ENCODE data around the gene ARL8A. TPM values are rescaled to one million over a fixed set of nuclear protein-coding genes. Genes with fewer than 3 reads are reported as not detected.
"Not testable (repeated sequence)": the region's sequence is repeated elsewhere in the genome, so short reads cannot be mapped to it uniquely, and the experiment has no call there.

ARL8A gene
- total and polyA plus RNA-seq, 4 donors, result 21.8 to 87.7 (median 49.3) TPM

GRCh38 chr1:202146993-202147392 is 2.5 kb upstream of the ARL8A start:
- intact Hi-C loops (cut with DNase I), result no loop called here
- Histone ChIP-seq H3K9me3 (ENCODE audit: control insufficient read depth, low read length) (no peaks in the 10 kb centered on the region), H3K27ac (ENCODE audit: low read depth in 1 of 2, low read length in 2 of 2) (no peak overlapping the region), H3K36me3 (ENCODE audit: control insufficient read depth in 1 of 2, insufficient read depth in 2 of 2, low read length in 1 of 2) (no peaks in the 10 kb centered on the region), H3K4me1 (ENCODE audit: control insufficient read depth in 1 of 2, insufficient read depth in 2 of 2, low read length in 2 of 2) (no peaks in the 10 kb centered on the region), H3K4me3 (ENCODE audit: low read length in 2 of 2) (no peak overlapping the region), H3K27me3 (ENCODE audit: control insufficient read depth in 1 of 2, insufficient read depth in 2 of 2, low read length in 1 of 2) (no peaks in the 10 kb centered on the region)
- ATAC-seq (ENCODE audit: low FRiP score) (no peak), DNase-seq (no peak)
- WGBS, 2 donors, result 67 to 82% methylated on average over 3 of the region's 3 CpGs

DNA sequence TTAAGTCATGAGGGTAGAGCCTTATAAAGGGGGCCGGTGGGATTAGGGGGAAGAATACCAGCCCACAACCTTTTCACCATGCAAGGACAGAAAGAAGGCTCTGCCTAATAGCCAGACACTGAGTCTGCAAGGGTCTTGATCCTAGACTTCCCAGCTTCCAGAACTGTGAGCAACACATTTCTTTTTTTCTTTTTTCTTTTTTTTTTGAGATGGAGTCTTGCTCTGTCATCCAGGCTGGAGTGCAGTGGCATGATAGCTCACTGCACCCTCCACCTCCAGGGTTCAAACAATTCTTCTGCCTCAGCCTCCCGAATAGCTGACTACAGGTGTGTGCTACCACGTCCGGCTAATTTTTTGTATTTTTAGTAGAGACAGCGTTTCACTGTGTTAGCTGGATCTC is 1.7 kb upstream of the ARL8A start:
- no peaks in the 10 kb centered on the region for H3K36me3 ChIP-seq (ENCODE audit: control insufficient read depth in 1 of 2, insufficient read depth in 2 of 2, low read length in 1 of 2)
- intact Hi-C loops (cut with DNase I), result no loop called here
- no peaks in the 10 kb centered on the region for H3K27me3 ChIP-seq (ENCODE audit: control insufficient read depth in 1 of 2, insufficient read depth in 2 of 2, low read length in 1 of 2)
- DNase-seq (no peak), ATAC-seq (ENCODE audit: low FRiP score) (no peak)
- no peak overlapping the region for H3K27ac ChIP-seq (ENCODE audit: low read depth in 1 of 2, low read length in 2 of 2)
- no peak overlapping the region for H3K4me3 ChIP-seq (ENCODE audit: low read length in 2 of 2)
- no peaks in the 10 kb centered on the region for H3K4me1 ChIP-seq (ENCODE audit: control insufficient read depth in 1 of 2, insufficient read depth in 2 of 2, low read length in 2 of 2)
- no peaks in the 10 kb centered on the region for H3K9me3 ChIP-seq (ENCODE audit: control insufficient read depth, low read length)
- 91 to 95% methylated on average over 5 of the region's 5 CpGs for whole genome bisulfite sequencing, 2 donors

DNA sequence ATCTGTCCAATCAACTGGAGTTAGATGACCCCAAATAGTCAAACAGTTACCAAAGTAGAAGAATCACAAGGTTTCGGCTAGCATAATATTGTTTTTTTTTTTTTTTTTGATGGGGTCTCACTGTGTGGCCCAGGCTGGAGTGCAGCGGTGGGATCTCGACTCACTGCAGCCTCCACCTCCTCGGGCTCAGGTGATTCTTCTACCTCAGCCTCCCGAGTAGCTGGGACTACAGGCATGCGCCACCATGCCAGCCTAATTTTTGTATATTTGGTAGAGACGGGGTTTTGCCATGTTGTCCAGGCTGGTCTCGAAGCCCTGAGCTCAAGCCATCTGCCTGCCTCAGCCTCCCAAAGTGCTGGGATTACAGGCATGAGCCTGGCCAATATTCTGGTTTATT is 1.2 kb upstream of the ARL8A start:
- intact Hi-C loops (cut with DNase I); H3K27ac ChIP-seq (ENCODE audit: low read depth in 1 of 2, low read length in 2 of 2); H3K4me3 ChIP-seq (ENCODE audit: low read length in 2 of 2); H3K27me3 ChIP-seq (ENCODE audit: control insufficient read depth in 1 of 2, insufficient read depth in 2 of 2, low read length in 1 of 2); ATAC-seq (ENCODE audit: low FRiP score); H3K9me3 ChIP-seq (ENCODE audit: control insufficient read depth, low read length); H3K4me1 ChIP-seq (ENCODE audit: control insufficient read depth in 1 of 2, insufficient read depth in 2 of 2, low read length in 2 of 2); H3K36me3 ChIP-seq (ENCODE audit: control insufficient read depth in 1 of 2, insufficient read depth in 2 of 2, low read length in 1 of 2); DNase-seq: not testable (repeated sequence)
- 91 to 93% methylated on average over 8 of the region's 8 CpGs for WGBS, 2 donors

GRCh38 chr1:202145068-202145743 is 669 bp upstream of the ARL8A start:
- no peak for ATAC-seq (ENCODE audit: low FRiP score)
- WGBS, 2 donors, result 1 to 2% methylated on average over 13 of the region's 13 CpGs
- DNase-seq, result no peak
- intact Hi-C loops (cut with DNase I), result no loop called here
- Histone ChIP-seq H3K27ac (ENCODE audit: low read depth in 1 of 2, low read length in 2 of 2) (peak overlapping the region in 1 of 2 donors; percentile 84), H3K36me3 (ENCODE audit: control insufficient read depth in 1 of 2, insufficient read depth in 2 of 2, low read length in 1 of 2) (no peaks in the 10 kb centered on the region), H3K9me3 (ENCODE audit: control insufficient read depth, low read length) (no peaks in the 10 kb centered on the region), H3K4me1 (ENCODE audit: control insufficient read depth in 1 of 2, insufficient read depth in 2 of 2, low read length in 2 of 2) (no peaks in the 10 kb centered on the region), H3K4me3 (ENCODE audit: low read length in 2 of 2) (peak overlapping the region; percentile 93 to 100), H3K27me3 (ENCODE audit: control insufficient read depth in 1 of 2, insufficient read depth in 2 of 2, low read length in 1 of 2) (no peaks in the 10 kb centered on the region)

GRCh38 chr1:202143768-202144401 is 652 bp downstream of the ARL8A start:
- Histone ChIP-seq H3K36me3 (ENCODE audit: control insufficient read depth in 1 of 2, insufficient read depth in 2 of 2, low read length in 1 of 2) (no peaks in the 10 kb centered on the region), H3K4me1 (ENCODE audit: control insufficient read depth in 1 of 2, insufficient read depth in 2 of 2, low read length in 2 of 2) (no peaks in the 10 kb centered on the region), H3K27ac (ENCODE audit: low read depth in 1 of 2, low read length in 2 of 2) (peak overlapping the region; percentile 38 to 83), H3K9me3 (ENCODE audit: control insufficient read depth, low read length) (no peaks in the 10 kb centered on the region), H3K27me3 (ENCODE audit: control insufficient read depth in 1 of 2, insufficient read depth in 2 of 2, low read length in 1 of 2) (no peaks in the 10 kb centered on the region), H3K4me3 (ENCODE audit: low read length in 2 of 2) (peak overlapping the region; percentile 93 to 100)
- intact Hi-C loops (cut with DNase I), result no loop called here
- ATAC-seq (ENCODE audit: low FRiP score) (peak; percentile 72), DNase-seq (peak; percentile 75 to 79)
- WGBS, 2 donors, result 0 to 1% methylated on average over 40 to 58 of the region's 58 CpGs

DNA sequence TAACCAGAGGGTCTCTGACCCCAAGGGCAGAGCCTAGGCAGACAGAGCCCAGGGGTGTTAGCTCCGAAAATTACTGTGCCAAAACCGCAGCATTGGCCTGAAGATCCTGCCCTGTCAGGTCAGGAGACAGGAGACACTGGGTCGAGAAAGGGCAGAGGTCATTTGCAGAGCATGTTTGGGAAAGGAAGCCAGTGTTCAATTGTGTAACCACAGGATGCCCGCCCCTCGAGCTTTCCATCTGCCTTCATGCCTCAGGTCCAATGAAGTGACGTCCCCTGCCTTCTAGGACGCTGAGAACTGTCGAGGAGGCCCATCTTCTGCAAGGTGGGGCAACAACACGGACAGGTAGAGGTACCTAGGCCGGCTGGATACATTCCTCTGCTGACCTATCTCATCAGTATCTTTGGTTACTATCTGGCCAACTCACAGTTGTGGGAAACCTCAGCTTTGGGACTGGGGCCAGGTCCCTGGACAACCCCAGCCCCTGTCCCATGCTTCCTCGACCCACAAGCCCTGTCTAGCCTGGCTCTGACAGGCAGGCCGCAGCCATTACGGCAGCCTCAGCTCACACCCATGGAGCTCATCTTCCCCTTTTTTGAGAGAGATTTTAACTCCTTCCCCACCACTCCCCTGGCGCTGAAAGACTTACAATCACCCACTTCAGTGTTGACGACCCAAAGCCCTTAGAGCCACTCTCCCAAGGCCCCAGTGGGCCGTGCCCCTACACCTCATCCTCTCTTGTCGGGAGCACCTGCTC is 1.3 kb downstream of the ARL8A start:
- intact Hi-C loops (cut with DNase I), result no loop called here
- Histone ChIP-seq H3K36me3 (ENCODE audit: control insufficient read depth in 1 of 2, insufficient read depth in 2 of 2, low read length in 1 of 2) (no peaks in the 10 kb centered on the region), H3K4me3 (ENCODE audit: low read length in 2 of 2) (peak overlapping the region; percentile 93 to 100), H3K27ac (ENCODE audit: low read depth in 1 of 2, low read length in 2 of 2) (peak overlapping the region; percentile 38 to 83), H3K9me3 (ENCODE audit: control insufficient read depth, low read length) (no peaks in the 10 kb centered on the region), H3K27me3 (ENCODE audit: control insufficient read depth in 1 of 2, insufficient read depth in 2 of 2, low read length in 1 of 2) (no peaks in the 10 kb centered on the region), H3K4me1 (ENCODE audit: control insufficient read depth in 1 of 2, insufficient read depth in 2 of 2, low read length in 2 of 2) (no peaks in the 10 kb centered on the region)
- ATAC-seq (ENCODE audit: low FRiP score), result peak; percentile 61
- WGBS, 2 donors, result 10% methylated on average over 17 of the region's 17 CpGs
- DNase-seq, result peak; percentile 73 to 75

DNA sequence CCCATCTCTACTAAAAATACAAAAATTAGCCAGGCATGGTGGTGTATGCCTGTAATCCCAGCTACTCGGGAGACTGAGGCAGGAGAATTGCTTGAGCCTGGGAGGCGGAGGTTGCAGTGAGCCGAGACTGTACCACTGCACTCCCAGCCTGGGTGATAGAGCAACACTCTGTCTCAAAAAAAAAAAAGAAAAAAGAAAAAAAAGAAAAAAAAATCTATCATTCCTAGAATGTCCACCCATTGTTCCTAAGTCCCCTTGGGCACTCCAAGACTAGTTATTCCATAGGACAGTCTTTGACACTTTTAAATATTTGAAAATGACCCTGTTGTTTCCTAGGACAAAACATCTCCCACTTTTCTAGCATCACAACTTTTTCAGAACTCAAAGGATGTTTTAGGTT is 3.1 kb downstream of the ARL8A start:
- H3K9me3 ChIP-seq (ENCODE audit: control insufficient read depth, low read length); H3K4me3 ChIP-seq (ENCODE audit: low read length in 2 of 2); ATAC-seq (ENCODE audit: low FRiP score); H3K4me1 ChIP-seq (ENCODE audit: control insufficient read depth in 1 of 2, insufficient read depth in 2 of 2, low read length in 2 of 2); intact Hi-C loops (cut with DNase I); H3K27me3 ChIP-seq (ENCODE audit: control insufficient read depth in 1 of 2, insufficient read depth in 2 of 2, low read length in 1 of 2); DNase-seq; H3K27ac ChIP-seq (ENCODE audit: low read depth in 1 of 2, low read length in 2 of 2); H3K36me3 ChIP-seq (ENCODE audit: control insufficient read depth in 1 of 2, insufficient read depth in 2 of 2, low read length in 1 of 2): not testable (repeated sequence)
- 81 to 82% methylated on average over 3 of the region's 3 CpGs for WGBS, 2 donors

DNA sequence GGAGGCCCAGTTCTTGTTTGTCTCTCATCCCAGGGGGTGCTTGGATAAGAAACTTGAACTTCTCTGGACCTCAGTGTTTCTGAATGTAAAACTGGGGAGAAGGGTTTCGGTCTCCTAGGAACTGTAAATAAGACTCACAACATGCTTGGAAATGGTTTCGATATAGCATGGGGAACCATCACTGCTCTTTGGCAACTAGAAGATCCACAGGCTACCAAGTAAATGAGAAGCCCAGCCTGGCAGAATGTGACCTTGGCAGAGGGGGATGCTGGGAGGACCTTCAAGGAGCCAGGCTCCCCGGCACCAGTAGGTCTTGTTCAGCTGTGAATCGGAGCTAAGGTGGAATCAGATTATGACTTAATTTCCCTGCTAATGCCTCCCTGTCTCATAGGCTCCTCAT is 3.7 kb downstream of the ARL8A start:
- ATAC-seq (ENCODE audit: low FRiP score) (no peak), DNase-seq (no peak)
- no peaks in the 10 kb centered on the region for H3K36me3 ChIP-seq (ENCODE audit: control insufficient read depth in 1 of 2, insufficient read depth in 2 of 2, low read length in 1 of 2)
- H3K27me3 ChIP-seq (ENCODE audit: control insufficient read depth in 1 of 2, insufficient read depth in 2 of 2, low read length in 1 of 2), result no peaks in the 10 kb centered on the region
- H3K9me3 ChIP-seq (ENCODE audit: control insufficient read depth, low read length), result no peaks in the 10 kb centered on the region
- intact Hi-C loops (cut with DNase I), result no loop called here
- no peak overlapping the region for H3K27ac ChIP-seq (ENCODE audit: low read depth in 1 of 2, low read length in 2 of 2)
- WGBS, 2 donors, result 48 to 49% methylated on average over 4 of the region's 4 CpGs
- H3K4me3 ChIP-seq (ENCODE audit: low read length in 2 of 2), result no peak overlapping the region
- H3K4me1 ChIP-seq (ENCODE audit: control insufficient read depth in 1 of 2, insufficient read depth in 2 of 2, low read length in 2 of 2), result no peaks in the 10 kb centered on the region
